ENCODE data around the gene KIAA1191.
"Not testable (repeated sequence)": the region's sequence is repeated elsewhere in the genome, so short reads cannot be mapped to it uniquely, and the experiment has no call there.

KIAA1191 gene

GRCh38 chr5:176305356-176305755 lies 56.2 kb downstream of the KIAA1191 start:
- not testable (repeated sequence) for DNase-seq
